ENCODE results near the gene INKA2.

The INKA2 gene

GRCh38 chr1:111733992-111734341, 5.2 kb downstream of the INKA2 start (continued):
- TF ChIP-seq ZNF8 (CRISPR knock-in tag; IDR thresholded peaks at IDR 0.05) (no peak), PATZ1 (CRISPR knock-in tag; IDR thresholded peaks at IDR 0.05; ENCODE audit: borderline replicate concordance) (no peak), ZNF70 (CRISPR knock-in tag; IDR thresholded peaks at IDR 0.05) (no peak), ZNF565 (CRISPR knock-in tag; conservative IDR thresholded peaks at IDR 0.05; ENCODE audit: low read depth) (no peak)

GRCh38 chr1:111733183-111733991, 5.8 kb downstream of the INKA2 start:
- TF ChIP-seq PATZ1 (CRISPR knock-in tag; IDR thresholded peaks at IDR 0.05; ENCODE audit: borderline replicate concordance) (no peak), ESRRG (CRISPR knock-in tag; IDR thresholded peaks at IDR 0.05) (no peak), CSDC2 (CRISPR knock-in tag; IDR thresholded peaks at IDR 0.05) (no peak), ZNF565 (CRISPR knock-in tag; conservative IDR thresholded peaks at IDR 0.05; ENCODE audit: low read depth) (no peak), POU6F1 (CRISPR knock-in tag; IDR thresholded peaks at IDR 0.05; ENCODE audit: borderline replicate concordance, low read depth) (no peak), BACH2 (CRISPR knock-in tag; IDR thresholded peaks at IDR 0.05; ENCODE audit: borderline replicate concordance) (no peak), TOX (CRISPR knock-in tag; IDR thresholded peaks at IDR 0.05; ENCODE audit: borderline replicate concordance) (no peak), SNAI2 (CRISPR knock-in tag; IDR thresholded peaks at IDR 0.05) (no peak), ZFP3 (CRISPR knock-in tag; IDR thresholded peaks at IDR 0.05) (no peak), CSRNP3 (CRISPR knock-in tag; IDR thresholded peaks at IDR 0.05) (no peak), TSHZ2 (CRISPR knock-in tag; IDR thresholded peaks at IDR 0.05) (no peak), ZNF70 (CRISPR knock-in tag; IDR thresholded peaks at IDR 0.05) (no peak), OSR1 (CRISPR knock-in tag; IDR thresholded peaks at IDR 0.05) (no peak)
- ATAC-seq, result no peak

- no peak for ATAC-seq
- no peak for TF ChIP-seq ZNF8 (CRISPR knock-in tag; IDR thresholded peaks at IDR 0.05)
- no peak for TF ChIP-seq ZNF70 (CRISPR knock-in tag; IDR thresholded peaks at IDR 0.05)
- TF ChIP-seq ISL1 (CRISPR knock-in tag; IDR thresholded peaks at IDR 0.05), result no peak
- TF ChIP-seq TSHZ2 (CRISPR knock-in tag; IDR thresholded peaks at IDR 0.05), result no peak
- TF ChIP-seq ZC3H10 (CRISPR knock-in tag; IDR thresholded peaks at IDR 0.05), result no peak
- no peak for TF ChIP-seq ZFP30 (CRISPR knock-in tag; IDR thresholded peaks at IDR 0.05)
- TF ChIP-seq PPARA (CRISPR knock-in tag; IDR thresholded peaks at IDR 0.05; ENCODE audit: borderline replicate concordance), result no peak
- TF ChIP-seq BACH2 (CRISPR knock-in tag; IDR thresholded peaks at IDR 0.05; ENCODE audit: borderline replicate concordance), result no peak
- TF ChIP-seq CSRNP3 (CRISPR knock-in tag; IDR thresholded peaks at IDR 0.05), result no peak
- no peak for TF ChIP-seq PATZ1 (CRISPR knock-in tag; IDR thresholded peaks at IDR 0.05; ENCODE audit: borderline replicate concordance)
These were observed 6.5 kb downstream of the INKA2 start for GRCh38 chr1:111732718-111733117.
